Stimulated activated CD8-positive, alpha-beta memory T cell treated with anti-CD3 and anti-CD28 coated beads, Interleukin-4, amount 100 ng/mL, for 48 hours (primary cell): ENCODE results near the gene PIMREG.

Experiments
- DNase-seq: peaks from one replicate; pipeline ENCODE4 v3.0.0-alpha.2; 2020

The PIMREG gene

GRCh38 chr17:6439951-6440350 lies 4.3 kb upstream of the PIMREG start:
- DNase-seq: no peak

- no peak for DNase-seq
Measured at GRCh38 chr17:6442775-6443174, 1.5 kb upstream of the PIMREG start.

- DNase-seq: peak; percentile 31
Measured at GRCh38 chr17:6444571-6445335, 498 bp downstream of the PIMREG start.

DNA sequence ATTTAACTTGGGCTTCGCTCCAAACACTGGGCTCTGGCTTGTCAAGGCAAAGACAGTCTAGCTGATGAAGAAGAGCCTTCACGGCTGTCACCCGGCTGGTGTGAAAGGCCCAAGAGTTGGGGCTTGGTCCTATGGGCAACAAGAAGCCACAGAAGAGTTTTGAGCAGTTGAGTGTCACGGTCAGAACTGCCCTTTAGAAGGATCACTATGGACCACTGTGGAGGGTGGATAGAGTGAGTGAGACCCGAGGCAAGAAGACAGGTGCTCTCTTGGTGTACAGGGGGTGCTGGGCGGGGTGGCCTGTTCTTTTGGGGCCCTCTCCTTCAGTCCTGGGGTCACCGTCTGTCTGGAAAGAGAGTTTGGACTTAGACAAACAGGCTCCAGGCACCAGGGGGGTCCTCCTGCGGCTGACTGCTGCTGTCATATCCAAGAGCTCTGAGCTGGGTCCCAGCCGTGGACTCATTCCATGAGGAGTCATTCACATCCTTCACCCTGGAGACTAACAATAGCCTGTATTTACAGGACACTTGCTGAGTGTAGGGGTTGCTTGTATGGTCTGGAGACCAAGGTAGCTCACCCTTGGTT lies 2.4 kb downstream of the PIMREG start:
- DNase-seq: no peak

DNA sequence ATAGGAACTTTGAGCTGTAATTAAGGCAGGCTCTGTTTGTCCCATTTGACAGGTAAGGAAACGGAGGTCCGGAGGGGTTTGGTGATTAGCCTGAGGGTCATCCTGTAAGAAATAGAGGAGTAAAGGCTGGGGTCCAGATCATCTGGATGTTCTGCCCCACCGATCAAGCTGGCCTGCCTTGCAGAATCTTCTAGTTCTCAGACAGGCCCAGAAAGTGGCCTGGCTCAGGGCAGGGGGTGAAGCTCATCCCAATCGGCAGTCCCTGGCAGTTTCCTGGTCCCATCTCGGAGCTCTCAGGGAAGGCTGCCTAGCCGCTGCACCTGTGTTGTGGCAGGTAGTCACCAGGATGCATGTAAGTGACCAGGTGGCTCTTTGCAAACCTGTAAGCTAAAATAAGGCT lies 4.2 kb downstream of the PIMREG start:
- DNase-seq: no peak

DNA sequence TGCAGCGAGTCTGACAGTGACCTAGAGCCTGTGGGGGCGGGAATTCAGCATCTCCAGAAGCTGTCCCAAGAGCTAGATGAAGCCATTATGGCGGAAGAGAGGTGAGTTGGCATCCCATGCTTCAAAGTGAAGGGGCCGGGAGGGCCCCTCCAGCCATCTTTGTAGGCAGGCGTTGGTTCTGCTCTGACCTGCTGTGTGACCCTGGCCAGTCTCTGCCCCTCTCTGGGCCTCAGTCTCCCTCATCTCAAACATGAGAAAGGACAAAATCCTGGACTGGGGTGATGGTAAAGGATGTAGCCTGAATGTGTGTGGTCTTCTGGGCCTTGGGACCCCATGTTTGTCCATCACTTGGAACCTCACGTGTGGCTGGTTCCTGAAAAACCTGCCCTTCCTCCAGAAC lies 5.1 kb downstream of the PIMREG start:
- DNase-seq: no peak

- no peak for DNase-seq
Measured at GRCh38 chr17:6450926-6451832, 6.9 kb downstream of the PIMREG start.

DNA sequence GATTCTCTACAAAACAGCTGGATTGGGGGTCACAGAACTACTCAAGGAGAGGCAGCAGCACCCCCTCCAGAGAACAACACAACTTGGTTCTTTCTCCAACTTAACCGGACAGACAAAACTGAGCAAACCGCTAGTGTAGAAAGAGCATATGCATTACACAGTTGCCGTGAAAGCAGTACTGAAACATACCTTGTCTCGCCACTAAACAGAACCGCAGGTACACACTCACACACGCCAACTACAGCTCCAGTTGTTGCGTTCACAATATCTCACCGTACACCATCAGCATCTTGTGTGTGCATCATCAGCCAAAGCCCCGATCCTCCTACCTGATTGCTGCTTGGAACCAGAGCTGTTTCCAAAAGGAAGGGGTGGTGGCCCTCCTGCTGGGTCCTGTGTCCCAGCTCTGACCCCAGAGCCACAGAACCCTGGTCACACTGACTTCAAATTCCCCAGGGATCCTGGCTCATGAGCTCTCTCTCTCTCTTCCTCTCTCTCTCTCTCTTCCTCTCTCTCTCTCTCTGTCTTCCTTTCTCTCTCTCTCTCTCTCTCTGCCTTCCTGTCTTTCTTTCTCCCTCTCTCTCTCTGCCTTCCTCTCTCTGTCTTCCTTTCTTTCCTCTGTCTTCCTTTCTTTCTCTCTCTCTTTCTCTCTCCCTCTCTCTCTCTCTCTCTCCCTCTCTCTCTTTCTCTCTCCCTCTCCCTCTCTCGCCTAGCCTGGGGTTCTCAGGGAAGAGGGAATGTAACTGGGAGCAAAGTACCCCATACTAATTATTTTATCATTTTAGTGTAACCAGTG lies 8.4 kb downstream of the PIMREG start:
- no peak for DNase-seq

DNA sequence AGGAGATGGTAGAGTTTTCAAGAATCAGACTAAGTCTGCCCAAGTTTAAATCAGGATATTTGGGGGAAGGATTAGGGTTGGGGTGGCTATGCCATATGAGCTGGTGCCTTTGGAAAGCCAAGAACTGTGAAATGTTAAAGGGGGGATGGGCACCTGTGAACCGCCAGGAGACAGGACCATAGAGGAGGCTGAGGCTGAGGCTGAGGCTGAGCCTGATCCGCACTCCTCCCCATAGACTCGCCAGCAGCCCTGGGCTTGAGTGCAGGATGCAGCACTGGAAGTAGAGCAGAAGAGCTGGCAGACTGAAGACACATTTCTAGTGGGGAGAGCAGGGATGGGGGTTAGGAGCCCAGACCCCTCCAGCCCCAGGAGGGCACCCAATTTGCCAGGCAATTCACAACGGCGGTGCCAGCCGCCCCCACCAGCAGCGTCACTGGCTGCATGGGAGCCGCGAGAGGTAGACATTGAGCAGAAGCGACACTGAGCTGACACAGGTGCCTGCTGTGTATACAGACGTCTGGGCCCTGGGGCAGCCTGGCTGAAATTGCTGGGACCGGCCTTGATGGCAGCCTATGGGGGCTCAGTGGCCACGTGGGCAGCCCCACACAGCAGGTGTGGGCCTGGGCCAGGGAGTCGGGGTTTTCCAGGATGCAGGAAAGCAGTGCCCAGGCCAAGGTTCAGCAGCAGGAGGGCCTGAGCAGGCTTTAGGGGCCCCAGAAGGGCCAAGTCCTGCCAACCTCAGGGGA lies 9.2 kb downstream of the PIMREG start:
- no peak for DNase-seq

DNA sequence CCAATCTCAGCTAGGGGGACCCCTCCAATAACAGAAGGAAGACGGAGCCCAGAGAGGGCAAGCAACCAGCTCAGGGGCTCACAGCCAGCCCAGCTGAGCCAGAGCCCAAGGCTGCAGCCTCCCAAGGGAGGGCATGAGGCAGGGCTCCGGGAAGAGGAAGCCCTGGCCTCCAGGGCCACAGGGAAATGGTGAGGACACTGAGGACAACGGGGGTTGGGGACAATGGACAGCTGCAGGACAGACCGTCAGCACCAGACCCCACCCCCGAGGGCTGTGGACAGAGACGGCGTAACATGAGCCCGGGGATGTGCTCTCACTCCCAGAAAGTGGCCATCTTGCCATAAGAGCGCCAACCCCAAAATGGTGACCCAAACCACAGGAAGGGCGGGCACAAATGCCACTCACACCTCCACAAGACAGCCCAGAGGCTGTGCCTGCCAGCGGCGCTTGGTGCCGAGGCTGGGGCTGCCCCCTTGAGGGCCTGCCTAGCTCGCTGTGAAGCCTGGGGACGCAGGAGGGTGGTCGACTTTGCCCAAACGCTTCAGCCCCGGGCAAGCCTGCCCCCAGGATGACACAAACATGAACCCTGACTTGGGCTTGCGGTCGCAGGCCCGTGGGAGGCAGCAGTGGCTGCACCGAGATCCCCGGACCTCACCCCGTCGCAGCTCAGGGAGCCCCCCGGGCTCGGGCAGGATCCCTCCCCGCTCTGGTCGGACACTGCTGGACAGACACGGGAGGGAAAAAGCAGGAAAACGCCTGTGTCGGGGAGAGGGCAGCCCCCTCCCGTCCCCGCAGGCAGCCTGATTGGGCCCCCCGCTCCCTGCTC lies 10.5 kb downstream of the PIMREG start:
- DNase-seq: no peak

DNA sequence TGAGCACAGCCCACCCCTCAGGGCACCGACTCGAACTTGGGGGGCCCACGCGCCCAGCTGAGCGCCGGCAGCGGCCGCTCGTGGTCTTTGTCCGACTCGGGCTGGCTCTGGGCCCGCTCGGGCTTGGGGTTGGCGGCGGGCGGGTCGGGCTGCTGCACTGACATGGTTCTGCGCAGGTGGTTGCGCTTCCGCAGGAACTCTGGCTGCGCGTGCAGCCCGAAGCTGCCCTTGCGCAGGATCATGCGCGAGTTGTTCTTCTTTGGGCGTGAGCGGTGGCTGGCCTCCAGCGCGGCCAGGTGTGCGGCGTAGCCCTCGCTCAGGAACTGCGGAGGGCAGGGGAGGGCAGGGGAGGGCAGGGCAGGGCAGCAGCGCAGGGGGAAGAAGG lies 11.1 kb downstream of the PIMREG start:
- DNase-seq: peak; percentile 39

DNA sequence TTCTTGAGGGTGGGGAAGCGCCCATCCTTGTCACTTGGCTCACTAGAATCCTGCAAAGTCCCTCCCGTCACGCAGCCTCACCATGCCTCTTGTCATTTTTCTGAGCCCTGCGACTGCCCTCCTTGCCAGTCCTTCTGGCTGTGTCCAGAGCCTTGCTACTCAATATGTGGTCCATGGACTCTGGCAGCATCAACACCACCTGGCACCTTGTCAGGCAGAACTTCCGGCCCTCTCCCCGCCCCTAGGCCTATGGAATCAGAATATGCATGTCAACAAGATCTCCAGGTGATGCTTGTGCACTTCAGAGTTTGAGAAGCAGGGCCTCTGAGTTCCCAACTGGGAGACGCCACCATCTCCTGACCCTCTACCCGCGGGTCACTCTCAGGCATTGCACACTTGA lies 12.1 kb downstream of the PIMREG start:
- no peak for DNase-seq

DNA sequence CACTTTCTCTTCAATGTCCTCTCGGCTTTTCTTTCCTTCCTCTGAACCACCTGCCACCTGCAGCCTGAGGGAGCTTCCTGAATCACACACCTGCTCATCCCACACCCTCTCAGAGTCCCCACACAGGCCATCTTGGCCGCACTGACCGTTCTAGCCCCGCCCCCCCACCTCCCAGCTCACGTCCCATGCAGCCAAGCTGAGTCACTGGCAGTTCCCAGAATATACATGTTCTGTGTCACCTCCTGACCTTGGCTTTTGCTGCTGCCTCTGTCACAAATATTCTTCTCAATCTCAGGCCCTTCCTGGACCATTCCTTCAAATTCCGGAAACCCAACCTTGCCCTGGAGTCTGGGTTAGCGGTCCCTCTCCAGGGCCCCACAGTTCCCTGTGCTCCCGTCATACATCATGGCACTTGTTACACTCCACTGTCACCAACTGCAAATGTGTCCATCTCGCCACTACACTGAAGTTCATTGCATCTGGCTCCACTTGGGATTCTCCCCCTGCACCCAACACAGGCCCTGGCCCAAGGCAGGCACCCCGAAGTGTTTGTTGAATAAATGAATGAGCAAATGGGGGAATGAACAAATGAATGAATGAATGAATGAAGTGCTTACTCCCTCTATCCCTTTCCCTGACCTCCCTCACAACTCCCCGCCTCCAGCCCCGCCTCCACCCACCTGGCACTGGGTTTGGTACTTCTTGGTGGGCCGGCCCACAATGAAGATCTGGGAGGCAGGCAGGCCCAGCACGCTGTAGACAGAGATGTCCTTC lies 12.8 kb downstream of the PIMREG start:
- no peak for DNase-seq

DNA sequence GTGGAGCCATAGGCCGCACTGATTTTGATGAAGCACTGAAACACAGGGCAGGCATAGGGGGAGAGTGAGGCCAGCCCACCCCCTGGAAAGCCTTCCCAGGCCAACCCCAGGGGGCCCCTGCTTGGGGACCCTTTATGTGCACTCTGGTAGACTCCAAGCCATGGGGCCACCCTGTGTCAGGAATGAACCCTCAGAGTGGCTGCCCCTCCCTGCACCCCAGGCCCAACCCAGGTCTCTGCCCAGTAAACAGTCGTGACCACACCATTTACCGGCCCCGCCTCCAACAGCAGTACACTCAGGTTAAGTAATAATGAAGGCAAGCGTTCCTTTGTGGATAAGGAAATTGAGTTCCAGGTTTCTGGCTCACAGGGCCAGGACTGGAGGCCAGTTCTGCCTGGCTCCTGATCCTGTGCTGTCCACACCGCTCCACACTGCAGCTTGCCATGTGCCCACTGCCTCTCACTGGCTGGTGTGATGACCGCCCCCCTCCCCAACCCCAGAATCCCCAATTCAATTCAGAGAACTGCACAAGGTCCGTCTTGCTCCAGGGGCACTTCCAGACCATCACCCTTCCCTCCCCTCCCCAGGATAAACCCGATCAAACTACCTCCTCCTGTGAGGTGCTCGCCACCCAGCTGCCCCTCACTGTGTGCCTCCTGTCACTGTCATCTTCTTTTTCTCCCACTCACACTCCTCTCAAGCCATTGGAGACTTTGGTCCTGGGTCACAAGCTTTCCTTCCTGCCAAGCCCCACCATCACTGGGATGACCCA lies 13.6 kb downstream of the PIMREG start:
- no peak for DNase-seq

- DNase-seq: no peak
Measured at GRCh38 chr17:6458460-6458950, 14.2 kb downstream of the PIMREG start.

- no peak for DNase-seq
Measured at GRCh38 chr17:6460531-6461161, 16.4 kb downstream of the PIMREG start.

GRCh38 chr17:6461246-6461645 lies 17.0 kb downstream of the PIMREG start:
- DNase-seq: no peak

- DNase-seq: peak; percentile 48
Measured at GRCh38 chr17:6461792-6462524, 17.7 kb downstream of the PIMREG start.
